Spinal cord (tissue), 10 donors: ENCODE results near the gene PXMP4. TPM values are rescaled to one million over a fixed set of nuclear protein-coding genes. Genes with fewer than 3 reads are reported as not detected.
"Not testable (repeated sequence)": the region's sequence is repeated elsewhere in the genome, so short reads cannot be mapped to it uniquely, and the experiment has no call there.

ENCODE experiments used
- DNase-seq, 6 donors: peaks; one replicate each; pipeline versions ENCODE4 v3.0.0 to v3.0.0-alpha.2; 2013 to 2015; ENCODE audit warnings: low spot score in 6 of 6, low read depth in 4 of 6
- H3K27ac ChIP-seq: one replicate; pipeline ENCODE4 v1.5.1; 2013; ENCODE audit warnings: low read depth, low read length, control low read depth
- H3K27me3 ChIP-seq: one replicate; pipeline ENCODE4 v1.6.1; 2013; ENCODE audit warnings: low read length; ENCODE audit not compliant: control insufficient read depth, insufficient read depth
- H3K36me3 ChIP-seq: one replicate; pipeline ENCODE4 v1.6.1; 2013; ENCODE audit warnings: low read length; ENCODE audit not compliant: control insufficient read depth, insufficient read depth
- H3K4me1 ChIP-seq: one replicate; pipeline ENCODE4 v1.6.1; 2013; ENCODE audit warnings: low read length; ENCODE audit not compliant: control insufficient read depth, insufficient read depth
- H3K4me3 ChIP-seq: one replicate; pipeline ENCODE4 v1.5.1; 2013; ENCODE audit warnings: low read depth, low read length, control low read depth
- H3K9me3 ChIP-seq: one replicate; pipeline ENCODE4 v1.6.1; 2013; ENCODE audit warnings: low read length; ENCODE audit not compliant: control insufficient read depth, insufficient read depth
- WGBS: methylation state at CpG from one replicate; pipeline ENCODE4 v1.1.5; 2013; ENCODE audit warnings: missing lambda C conversion rate; ENCODE audit not compliant: insufficient coverage; 5-methylcytosine and 5-hydroxymethylcytosine counted together
- polyA plus RNA-seq, 2 donors: library from polyadenylated mRNA; unstranded; fragments of 120-200 nt; gene quantifications; one replicate each; pipeline ENCODE4 v1.2.1, GENCODE V29; 2013; ENCODE audit not compliant: insufficient read length in 2 of 2
- total RNA-seq, 2 donors: library from RNA; depleted of rRNA in 1 of 2; stranded (reverse); fragments of 120-200 nt in 1 of 2; fragments of >200 nt in 1 of 2; gene quantifications; one replicate each; pipeline versions ENCODE4 v1.2.3 to v1.2.4, GENCODE V29; 2013 to 2014
- donor health status: healthy.

Gene PXMP4
- total and polyA plus RNA-seq, 4 donors = 11.7 to 16.8 (median 14.2) TPM

- not testable (repeated sequence) for H3K9me3 ChIP-seq, H3K27me3 ChIP-seq, H3K4me1 ChIP-seq, H3K27ac ChIP-seq, H3K4me3 ChIP-seq, DNase-seq
- 89% methylated on average over 3 of the region's 10 CpGs for WGBS
- H3K36me3 ChIP-seq = peaks cover 47% of the 10 kb centered on the region
Observed at GRCh38 chr20:33755936-33756490, 35.9 kb upstream of the PXMP4 start.

DNA sequence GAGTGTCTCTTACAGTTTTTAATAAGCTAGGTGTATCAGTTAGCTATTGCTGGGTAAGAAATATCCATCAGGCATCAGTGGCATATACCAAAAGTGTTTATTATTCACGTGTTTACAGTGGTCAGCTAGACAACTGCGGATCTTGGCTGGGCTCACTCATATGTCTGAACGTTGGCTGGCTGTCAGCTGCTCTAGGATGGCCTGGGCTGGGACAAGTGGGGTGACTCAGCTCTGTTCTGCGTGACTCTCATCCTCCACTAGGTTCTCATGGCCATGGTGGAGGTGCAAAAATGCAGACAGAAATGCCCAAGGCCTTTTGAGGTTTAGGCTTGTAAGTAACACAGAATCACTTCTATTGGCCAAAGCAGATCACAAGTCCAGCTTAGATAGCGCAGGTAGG, 33.7 kb upstream of the PXMP4 start:
- peaks cover 48% of the 10 kb centered on the region for H3K36me3 ChIP-seq
- DNase-seq = no peak
- no peaks in the 10 kb centered on the region for H3K27me3 ChIP-seq
- 77% methylated on average over 4 of the region's 5 CpGs for WGBS
- no peak overlapping the region for H3K4me3 ChIP-seq
- no peak overlapping the region for H3K27ac ChIP-seq
- H3K4me1 ChIP-seq = no peaks in the 10 kb centered on the region
- H3K9me3 ChIP-seq = no peaks in the 10 kb centered on the region

GRCh38 chr20:33753143-33753542, 33.0 kb upstream of the PXMP4 start:
- no peak for DNase-seq
- Histone ChIP-seq H3K27ac (no peak overlapping the region), H3K9me3 (no peaks in the 10 kb centered on the region), H3K27me3 (no peaks in the 10 kb centered on the region), H3K4me3 (no peak overlapping the region), H3K36me3 (peaks cover 45% of the 10 kb centered on the region), H3K4me1 (no peaks in the 10 kb centered on the region)
- 92% methylated on average over 4 of the region's 7 CpGs for WGBS

DNA sequence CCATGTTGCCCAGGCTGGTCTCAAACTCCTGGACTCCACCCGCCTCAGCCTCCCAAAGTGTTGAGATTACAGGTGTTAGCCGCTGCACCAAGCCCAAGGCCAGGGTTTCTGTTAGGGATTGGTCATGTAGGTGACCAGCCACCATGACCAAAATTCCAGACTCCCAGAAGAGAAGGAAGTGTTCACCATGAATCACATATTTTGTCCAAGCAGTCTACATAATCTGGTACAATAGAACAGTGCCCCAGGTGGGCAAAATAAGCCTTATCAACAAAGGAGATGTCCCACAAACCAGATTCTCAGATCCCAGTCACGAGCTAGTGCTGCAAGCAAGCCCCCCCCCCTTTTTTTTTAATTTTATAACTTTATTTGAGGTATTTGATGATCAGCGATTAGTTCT, 31.7 kb upstream of the PXMP4 start:
- H3K27me3 ChIP-seq = no peaks in the 10 kb centered on the region
- H3K4me3 ChIP-seq = no peak overlapping the region
- WGBS = 100% methylated on average over 1 of the region's 4 CpGs
- no peaks in the 10 kb centered on the region for H3K9me3 ChIP-seq
- DNase-seq = no peak
- no peaks in the 10 kb centered on the region for H3K4me1 ChIP-seq
- H3K27ac ChIP-seq = no peak overlapping the region
- H3K36me3 ChIP-seq = peaks cover 43% of the 10 kb centered on the region

DNA sequence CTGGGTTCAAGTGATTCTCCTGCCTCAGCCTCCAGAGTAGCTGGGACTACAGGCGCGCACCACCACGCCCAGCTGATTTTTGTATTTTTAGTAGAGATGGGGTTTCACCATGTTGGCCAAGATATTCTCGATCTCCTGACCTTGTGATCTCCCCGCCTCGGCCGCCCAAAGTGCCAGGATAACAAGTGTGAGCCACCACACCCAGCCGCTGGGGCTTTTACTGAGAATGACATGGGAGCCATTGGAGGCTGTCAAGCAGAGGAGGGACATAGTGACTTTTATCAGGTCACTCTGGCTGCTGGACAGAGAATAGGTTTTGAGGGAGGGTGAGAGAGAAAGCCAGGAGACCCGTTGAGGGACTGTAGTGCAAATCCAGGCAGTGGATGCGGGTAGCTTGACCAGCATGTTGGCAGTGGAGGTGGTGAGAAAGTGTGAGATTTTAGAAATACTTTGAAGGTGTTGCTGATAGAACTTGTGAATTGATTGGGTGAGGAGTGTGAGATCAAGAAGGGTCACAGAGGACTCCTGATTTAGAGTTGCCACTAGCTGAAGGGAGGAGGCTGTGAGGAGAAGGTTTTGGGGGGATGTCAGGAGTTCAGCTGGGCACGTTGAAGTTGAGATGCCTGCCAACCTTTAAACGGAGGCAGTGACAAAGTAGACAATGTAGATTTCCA, 26.4 kb upstream of the PXMP4 start:
- Histone ChIP-seq H3K9me3 (no peaks in the 10 kb centered on the region), H3K27ac (no peak overlapping the region), H3K4me3 (no peak overlapping the region), H3K27me3 (no peaks in the 10 kb centered on the region), H3K4me1 (no peaks in the 10 kb centered on the region), H3K36me3 (peaks cover 29% of the 10 kb centered on the region)
- WGBS = 94% methylated on average over 12 of the region's 12 CpGs
- no peak for DNase-seq

GRCh38 chr20:33744773-33745385, 24.8 kb upstream of the PXMP4 start:
- H3K4me3 ChIP-seq = no peak overlapping the region
- DNase-seq = no peak
- no peaks in the 10 kb centered on the region for H3K27me3 ChIP-seq
- WGBS = 96% methylated on average over 13 of the region's 14 CpGs
- no peaks in the 10 kb centered on the region for H3K4me1 ChIP-seq
- peaks cover 27% of the 10 kb centered on the region for H3K36me3 ChIP-seq
- H3K9me3 ChIP-seq = no peaks in the 10 kb centered on the region
- no peak overlapping the region for H3K27ac ChIP-seq

DNA sequence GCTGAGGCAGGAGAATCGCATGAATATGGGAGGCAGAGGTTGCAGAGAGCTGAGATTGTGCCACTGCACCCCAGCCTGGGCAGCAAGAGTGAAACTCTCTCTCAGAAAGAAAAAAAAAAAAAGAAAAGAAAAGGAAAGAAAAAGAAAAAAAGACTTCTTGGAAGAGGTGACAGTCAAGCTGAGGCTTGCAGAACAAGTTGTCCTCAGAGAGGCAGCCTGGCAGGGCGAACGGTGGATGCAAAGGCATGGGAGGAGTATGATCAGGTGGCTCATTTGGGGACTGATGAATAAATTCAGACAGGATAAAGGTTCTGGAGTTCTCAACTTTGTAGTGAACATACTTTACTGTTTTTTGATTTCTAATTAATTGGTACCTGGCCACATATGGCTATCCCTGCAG, 24.1 kb upstream of the PXMP4 start:
- Histone ChIP-seq H3K36me3 (peaks cover 24% of the 10 kb centered on the region), H3K4me1 (no peaks in the 10 kb centered on the region), H3K27me3 (no peaks in the 10 kb centered on the region), H3K9me3 (no peaks in the 10 kb centered on the region), H3K27ac (no peak overlapping the region), H3K4me3 (no peak overlapping the region)
- no peak for DNase-seq
- WGBS = 88% methylated on average over 2 of the region's 3 CpGs

GRCh38 chr20:33740189-33740588, 20.1 kb upstream of the PXMP4 start:
- no peak for DNase-seq
- no peak overlapping the region for H3K4me3 ChIP-seq
- no peaks in the 10 kb centered on the region for H3K4me1 ChIP-seq
- no peak overlapping the region for H3K27ac ChIP-seq
- peaks cover 3% of the 10 kb centered on the region for H3K36me3 ChIP-seq
- WGBS = no CpG with 5 or more reads among the region's 1 CpG
- H3K9me3 ChIP-seq = no peaks in the 10 kb centered on the region
- H3K27me3 ChIP-seq = no peaks in the 10 kb centered on the region

GRCh38 chr20:33739493-33739892, 19.4 kb upstream of the PXMP4 start:
- Histone ChIP-seq H3K4me1 (no peaks in the 10 kb centered on the region), H3K9me3 (no peaks in the 10 kb centered on the region), H3K27ac (no peak overlapping the region), H3K27me3 (no peaks in the 10 kb centered on the region), H3K36me3 (no peaks in the 10 kb centered on the region), H3K4me3 (no peak overlapping the region)
- no peak for DNase-seq
- 86% methylated on average over 6 of the region's 7 CpGs for WGBS

GRCh38 chr20:33736962-33737361, 16.9 kb upstream of the PXMP4 start:
- DNase-seq = no peak

More at GRCh38 chr20:33736962-33737361, 16.9 kb upstream of the PXMP4 start:
- no peaks in the 10 kb centered on the region for H3K9me3 ChIP-seq
- H3K4me1 ChIP-seq = peaks cover 22% of the 10 kb centered on the region
- no peaks in the 10 kb centered on the region for H3K27me3 ChIP-seq
- no peaks in the 10 kb centered on the region for H3K36me3 ChIP-seq
- no peak overlapping the region for H3K4me3 ChIP-seq
- H3K27ac ChIP-seq = no peak overlapping the region
- 100% methylated on average over 1 of the region's 3 CpGs for WGBS
